Central memory CD8-positive, alpha-beta T cell (primary cell): ENCODE data around the gene MRPS6.

ENCODE experiments used
- ATAC-seq: fragments of 150-1000 bp; cut with Tn5 transposase; replicated peaks from 2 replicates; pipeline ENCODE4 v1.10.0; 2022; ENCODE audit warnings: mild to moderate bottlenecking, moderate FRiP score, moderate number of reproducible peaks; ENCODE audit not compliant: poor library complexity, severe bottlenecking; ENCODE audit errors: extremely low read depth
- DNase-seq, 2 donors: peaks; one replicate each; pipeline ENCODE4 v3.0.0; 2021; ENCODE audit warnings: low spot score in 2 of 2
- H3K27ac Mint-ChIP-seq: one replicate; pipeline ENCODE4 v1.8.0; 2022; ENCODE audit warnings: low read depth, mild to moderate bottlenecking, moderate library complexity, mixed read lengths
- H3K27me3 Mint-ChIP-seq: one replicate; pipeline ENCODE4 v1.8.0; 2022; ENCODE audit warnings: mixed read lengths
- H3K36me3 Mint-ChIP-seq: one replicate; pipeline ENCODE4 v1.8.0; 2022; ENCODE audit warnings: mild to moderate bottlenecking, moderate library complexity, mixed read lengths; ENCODE audit not compliant: insufficient read depth
- H3K4me1 Mint-ChIP-seq: one replicate; pipeline ENCODE4 v1.8.0; 2022; ENCODE audit warnings: mixed read lengths
- H3K4me3 Mint-ChIP-seq: one replicate; pipeline ENCODE4 v1.8.0; 2022; ENCODE audit warnings: mild to moderate bottlenecking, moderate library complexity, mixed read lengths
- H3K9me3 Mint-ChIP-seq: one replicate; pipeline ENCODE4 v1.8.0; 2022; ENCODE audit warnings: mixed read lengths

MRPS6 gene

GRCh38 chr21:34113842-34114241 is 40.5 kb downstream of the MRPS6 start:
- H3K27me3 Mint-ChIP-seq, result no peaks in the 10 kb centered on the region
- DNase-seq, result no peak
- no peak overlapping the region for H3K4me3 Mint-ChIP-seq
- no peak overlapping the region for H3K27ac Mint-ChIP-seq
- H3K4me1 Mint-ChIP-seq, result peaks cover 71% of the 10 kb centered on the region
- ATAC-seq, result no peak
- peaks cover 5% of the 10 kb centered on the region for H3K36me3 Mint-ChIP-seq
- H3K9me3 Mint-ChIP-seq, result no peaks in the 10 kb centered on the region

GRCh38 chr21:34115160-34115559 is 41.8 kb downstream of the MRPS6 start:
- peaks cover 5% of the 10 kb centered on the region for H3K36me3 Mint-ChIP-seq

GRCh38 chr21:34116569-34116968 is 43.2 kb downstream of the MRPS6 start:
- H3K27ac Mint-ChIP-seq, result peak overlapping the region; percentile 33
- H3K9me3 Mint-ChIP-seq, result no peaks in the 10 kb centered on the region
- no peak overlapping the region for H3K4me3 Mint-ChIP-seq
- ATAC-seq (no peak), DNase-seq (no peak)
- peaks cover 71% of the 10 kb centered on the region for H3K4me1 Mint-ChIP-seq
- no peaks in the 10 kb centered on the region for H3K27me3 Mint-ChIP-seq
- peaks cover 5% of the 10 kb centered on the region for H3K36me3 Mint-ChIP-seq

More at GRCh38 chr21:34115160-34115559, 41.8 kb downstream of the MRPS6 start:
- Mint-ChIP-seq H3K4me1 (peaks cover 70% of the 10 kb centered on the region), H3K9me3 (no peaks in the 10 kb centered on the region), H3K27me3 (no peaks in the 10 kb centered on the region), H3K4me3 (no peak overlapping the region), H3K27ac (no peak overlapping the region)
- ATAC-seq (no peak), DNase-seq (no peak)

- H3K9me3 Mint-ChIP-seq, result no peaks in the 10 kb centered on the region
- H3K4me3 Mint-ChIP-seq, result no peak overlapping the region
- ATAC-seq (no peak), DNase-seq (no peak)
- H3K27me3 Mint-ChIP-seq, result no peaks in the 10 kb centered on the region
- peaks cover 62% of the 10 kb centered on the region for H3K4me1 Mint-ChIP-seq
- no peak overlapping the region for H3K27ac Mint-ChIP-seq
- peaks cover 9% of the 10 kb centered on the region for H3K36me3 Mint-ChIP-seq
Observed at GRCh38 chr21:34120867-34121266, 47.5 kb downstream of the MRPS6 start.

- Mint-ChIP-seq H3K4me3 (no peak overlapping the region), H3K4me1 (peaks cover 52% of the 10 kb centered on the region), H3K36me3 (peaks cover 11% of the 10 kb centered on the region), H3K27ac (no peak overlapping the region), H3K9me3 (no peaks in the 10 kb centered on the region), H3K27me3 (no peaks in the 10 kb centered on the region)
- ATAC-seq (no peak), DNase-seq (no peak)
Observed at GRCh38 chr21:34122047-34122446, 48.7 kb downstream of the MRPS6 start.

GRCh38 chr21:34123609-34124008 is 50.2 kb downstream of the MRPS6 start:
- Mint-ChIP-seq H3K27me3 (no peaks in the 10 kb centered on the region), H3K4me3 (no peak overlapping the region), H3K27ac (no peak overlapping the region), H3K36me3 (peaks cover 13% of the 10 kb centered on the region), H3K4me1 (peaks cover 61% of the 10 kb centered on the region), H3K9me3 (no peaks in the 10 kb centered on the region)
- DNase-seq (no peak), ATAC-seq (no peak)

GRCh38 chr21:34126269-34126668 is 52.9 kb downstream of the MRPS6 start:
- peaks cover 70% of the 10 kb centered on the region for H3K4me1 Mint-ChIP-seq
- peaks cover 13% of the 10 kb centered on the region for H3K36me3 Mint-ChIP-seq
- H3K9me3 Mint-ChIP-seq, result no peaks in the 10 kb centered on the region
- H3K4me3 Mint-ChIP-seq, result no peak overlapping the region
- H3K27me3 Mint-ChIP-seq, result no peaks in the 10 kb centered on the region
- DNase-seq, result no peak
- no peak for ATAC-seq
- H3K27ac Mint-ChIP-seq, result no peak overlapping the region

GRCh38 chr21:34126691-34127090 is 53.3 kb downstream of the MRPS6 start:
- ATAC-seq (no peak), DNase-seq (no peak)
- no peak overlapping the region for H3K4me3 Mint-ChIP-seq
- peak overlapping the region; percentile 12 for H3K27ac Mint-ChIP-seq
- H3K27me3 Mint-ChIP-seq, result no peaks in the 10 kb centered on the region
- no peaks in the 10 kb centered on the region for H3K9me3 Mint-ChIP-seq
- H3K4me1 Mint-ChIP-seq, result peaks cover 70% of the 10 kb centered on the region
- H3K36me3 Mint-ChIP-seq, result peaks cover 13% of the 10 kb centered on the region

GRCh38 chr21:34128124-34128523 is 54.7 kb downstream of the MRPS6 start:
- Mint-ChIP-seq H3K27ac (no peak overlapping the region), H3K27me3 (no peaks in the 10 kb centered on the region), H3K9me3 (no peaks in the 10 kb centered on the region), H3K4me1 (peaks cover 84% of the 10 kb centered on the region), H3K4me3 (no peak overlapping the region), H3K36me3 (peaks cover 13% of the 10 kb centered on the region)
- no peak for DNase-seq
- no peak for ATAC-seq

- no peak overlapping the region for H3K27ac Mint-ChIP-seq
- H3K4me3 Mint-ChIP-seq, result no peak overlapping the region
- ATAC-seq (no peak), DNase-seq (no peak)
- H3K4me1 Mint-ChIP-seq, result peaks cover 84% of the 10 kb centered on the region
- H3K9me3 Mint-ChIP-seq, result no peaks in the 10 kb centered on the region
- H3K36me3 Mint-ChIP-seq, result peaks cover 13% of the 10 kb centered on the region
- no peaks in the 10 kb centered on the region for H3K27me3 Mint-ChIP-seq
Observed at GRCh38 chr21:34128674-34129038, 55.3 kb downstream of the MRPS6 start.

- Mint-ChIP-seq H3K4me1 (peaks cover 81% of the 10 kb centered on the region), H3K9me3 (no peaks in the 10 kb centered on the region), H3K36me3 (peaks cover 13% of the 10 kb centered on the region), H3K4me3 (peak overlapping the region; percentile 27), H3K27me3 (no peaks in the 10 kb centered on the region), H3K27ac (no peak overlapping the region)
- peak; percentile 88 for ATAC-seq
- no peak for DNase-seq
Observed at GRCh38 chr21:34129039-34129891, 55.9 kb downstream of the MRPS6 start.

GRCh38 chr21:34129901-34130715 is 56.7 kb downstream of the MRPS6 start:
- ATAC-seq (no peak), DNase-seq (no peak)
- Mint-ChIP-seq H3K27ac (peak overlapping the region; percentile 22), H3K4me1 (peaks cover 79% of the 10 kb centered on the region), H3K9me3 (no peaks in the 10 kb centered on the region), H3K27me3 (no peaks in the 10 kb centered on the region), H3K36me3 (peaks cover 11% of the 10 kb centered on the region), H3K4me3 (peak overlapping the region; percentile 27)

- Mint-ChIP-seq H3K27me3 (no peaks in the 10 kb centered on the region), H3K4me1 (peaks cover 79% of the 10 kb centered on the region), H3K36me3 (peaks cover 12% of the 10 kb centered on the region), H3K4me3 (no peak overlapping the region), H3K27ac (peak overlapping the region; percentile 22), H3K9me3 (no peaks in the 10 kb centered on the region)
- DNase-seq, result no peak
- no peak for ATAC-seq
Observed at GRCh38 chr21:34130716-34130985, 57.3 kb downstream of the MRPS6 start.
